SK-N-SH (cell line): ENCODE measurements around the gene AGBL1. TPM values are rescaled to one million over a fixed set of nuclear protein-coding genes. Genes with fewer than 3 reads are reported as not detected.

Experiments
- CTCF ChIA-PET: fragments of 300-600, 350-600 bp; formaldehyde crosslinking; extraction: SDS; loops from one replicate; lab custom pipeline; 2021; lab: Yijun Ruan, JAX
- POLR2A ChIA-PET: fragments of 350-600 bp; sonication (Branson Sonifier 250); formaldehyde crosslinking; extraction: SDS; loops from one replicate; lab custom pipeline; 2020; ENCODE audit warnings: antibody characterized with exemption, inconsistent platforms; lab: Yijun Ruan, JAX
- DNase-seq: peaks from one replicate; pipeline ENCODE4 v3.0.0; 2012
- H2AFZ ChIP-seq: fragments of 200-600 bp; sonication (generic); 2 replicates; pipeline ENCODE4 v1.8.1; 2016; ENCODE audit warnings: antibody characterized with exemption, mild to moderate bottlenecking, low read depth
- H3F3A ChIP-seq: fragments of 200-600 bp; sonication (generic); replicated peaks from 2 replicates; pipeline ENCODE3; 2016; ENCODE audit warnings: antibody characterized with exemption, mild to moderate bottlenecking; ENCODE audit not compliant: insufficient read depth
- H3K27ac ChIP-seq, 2 experiments: fragments of 200-500 bp in 1 of 2; fragments of 200-600 bp in 1 of 2; sonication (Bioruptor generic) in 1 of 2; sonication (generic), shearing (Covaris generic) in 1 of 2; 2 replicates each; pipeline versions ENCODE4 v1.5.1 to v1.6.1; 2014 to 2016; ENCODE audit warnings: low read depth in 2 of 2, inconsistent platforms in 1 of 2, low read length in 1 of 2, mild to moderate bottlenecking in 1 of 2, mixed read lengths in 1 of 2
- H3K27me3 ChIP-seq: fragments of 200-600 bp; sonication (generic), shearing (Covaris generic); 2 replicates; pipeline ENCODE4 v1.6.1; 2016; ENCODE audit warnings: mixed run types; ENCODE audit not compliant: insufficient read depth
- H3K36me3 ChIP-seq, 2 experiments: fragments of 200-500 bp in 1 of 2; fragments of 200-600 bp in 1 of 2; sonication (Bioruptor generic) in 1 of 2; sonication (generic) in 1 of 2; replicated peaks in 1 of 2; 2 replicates each; pipeline versions ENCODE3 to v1.5.1; 2014 to 2016; ENCODE audit warnings: low read length in 1 of 2, mild to moderate bottlenecking in 1 of 2; ENCODE audit not compliant: insufficient read depth in 2 of 2, control insufficient read depth in 1 of 2
- H3K4me1 ChIP-seq, 2 experiments: fragments of 200-500 bp in 1 of 2; fragments of 200-600 bp in 1 of 2; sonication (Bioruptor generic) in 1 of 2; sonication (generic), shearing (Covaris generic) in 1 of 2; 2 replicates each; pipeline versions ENCODE4 v1.5.1 to v1.6.1; 2014 to 2016; ENCODE audit warnings: low read depth in 1 of 2, low read length in 1 of 2, mixed run types in 1 of 2; ENCODE audit not compliant: insufficient read depth in 2 of 2, control insufficient read depth in 1 of 2
- H3K4me2 ChIP-seq: fragments of 200-600 bp; sonication (generic), shearing (Covaris generic); 2 replicates; pipeline ENCODE4 v1.6.1; 2017; ENCODE audit warnings: mixed run types
- H3K4me3 ChIP-seq, 2 experiments: fragments of 200-500 bp in 1 of 2; fragments of 200-600 bp in 1 of 2; sonication (Bioruptor generic) in 1 of 2; sonication (generic), shearing (Covaris generic) in 1 of 2; 2 replicates each; pipeline versions ENCODE4 v1.5.1 to v1.8.1; 2014 to 2016; ENCODE audit warnings: low read depth in 2 of 2, inconsistent platforms in 1 of 2, low read length in 1 of 2, mild to moderate bottlenecking in 1 of 2, mixed read lengths in 1 of 2, moderate library complexity in 1 of 2
- H3K79me2 ChIP-seq: fragments of 200-600 bp; sonication (generic); 2 replicates; pipeline ENCODE4 v1.8.1; 2017; ENCODE audit warnings: mild to moderate bottlenecking; ENCODE audit not compliant: insufficient read depth
- H3K9ac ChIP-seq: fragments of 200-600 bp; sonication (generic); 2 replicates; pipeline ENCODE4 v1.6.1; 2017; ENCODE audit warnings: mixed run types
- H3K9me2 ChIP-seq: fragments of 200-600 bp; sonication (generic); 2 replicates; pipeline ENCODE4 v1.6.1; 2017; ENCODE audit warnings: mixed run types
- H3K9me3 ChIP-seq: fragments of 200-600 bp; sonication (generic); 2 replicates; pipeline ENCODE4 v1.6.1; 2017; ENCODE audit warnings: mixed run types, mild to moderate bottlenecking, moderate library complexity
- H4K20me1 ChIP-seq: fragments of 200-600 bp; sonication (generic); 2 replicates; pipeline ENCODE4 v1.6.1; 2017; ENCODE audit warnings: mild to moderate bottlenecking, mixed run types; ENCODE audit not compliant: insufficient read depth
- CHD2 ChIP-seq: fragments of 150-350 bp; IDR thresholded peaks from 2 replicates; pipeline ENCODE4 v1.6.1; 2018; ENCODE audit warnings: low read length; ENCODE audit not compliant: partially characterized antibody
- EZH2phosphoT487 ChIP-seq: fragments of 200-600 bp; sonication (generic); IDR thresholded peaks from 2 replicates; pipeline ENCODE4 v1.6.1; 2017; ENCODE audit warnings: low read depth, mixed run types, mild to moderate bottlenecking, antibody characterized with exemption, moderate library complexity, borderline replicate concordance
- FOSL2 ChIP-seq: IDR thresholded peaks from 2 replicates; pipeline ENCODE4 v1.4.0; 2012; ENCODE audit warnings: low read depth, mild to moderate bottlenecking, moderate library complexity, borderline replicate concordance
- FOXM1 ChIP-seq: IDR thresholded peaks from 2 replicates; pipeline ENCODE4 v1.4.0; 2012; ENCODE audit warnings: low read depth, mild to moderate bottlenecking
- MAX ChIP-seq: IDR thresholded peaks from 2 replicates; pipeline ENCODE4 v1.4.0; 2012; ENCODE audit warnings: low read depth
- MEF2A ChIP-seq: IDR thresholded peaks from 2 replicates; pipeline ENCODE4 v1.4.0; 2012; ENCODE audit warnings: low read depth, borderline replicate concordance
- MXI1 ChIP-seq: IDR thresholded peaks from 2 replicates; pipeline ENCODE4 v1.6.1; 2012; ENCODE audit warnings: mild to moderate bottlenecking, low read depth, low read length, improper control_type of control experiment
- PBX3 ChIP-seq: IDR thresholded peaks from 2 replicates; pipeline ENCODE4; 2012
- POLR2AphosphoS5 ChIP-seq: IDR thresholded peaks from 2 replicates; pipeline ENCODE4 v1.6.1; 2012; ENCODE audit warnings: low read depth, low read length
- RXRA ChIP-seq: IDR thresholded peaks from 2 replicates; pipeline ENCODE4 v1.4.0; 2012; ENCODE audit warnings: low read depth, mild to moderate bottlenecking, borderline replicate concordance
- SIN3A ChIP-seq: IDR thresholded peaks from 2 replicates; pipeline ENCODE4 v1.6.1; 2012; ENCODE audit warnings: low read depth, mild to moderate bottlenecking, low read length, moderate library complexity, borderline replicate concordance
- TEAD4 ChIP-seq: IDR thresholded peaks from 2 replicates; pipeline ENCODE4 v1.4.0; 2012; ENCODE audit warnings: mild to moderate bottlenecking, borderline replicate concordance; ENCODE audit not compliant: insufficient read depth
- USF2 ChIP-seq: fragments of 150-350 bp; IDR thresholded peaks from 2 replicates; pipeline ENCODE4 v1.6.1; 2017; ENCODE audit warnings: antibody characterized with exemption, low read length, low read depth, borderline replicate concordance
- YY1 ChIP-seq: IDR thresholded peaks from 2 replicates; pipeline ENCODE4 v1.4.0; 2012; ENCODE audit warnings: low read depth, mild to moderate bottlenecking
- WGBS: methylation state at CpG from one replicate; pipeline ENCODE4 v1.1.6; 2017; ENCODE audit warnings: low lambda C conversion rate; 5-methylcytosine and 5-hydroxymethylcytosine counted together
- polyA plus RNA-seq, 3 experiments: library from polyadenylated mRNA; depleted of rRNA; stranded (reverse); fragments of >200 nt; gene quantifications; 2 replicates each; pipeline ENCODE4 v1.2.3, GENCODE V29; 2012

The AGBL1 gene
- polyA plus RNA-seq, 1 of the 3 experiments (the other 2 are of a cell fraction), result not detected

GRCh38 chr15:86042226-86042625 lies 37.4 kb upstream of the AGBL1 start (continued):
- TF ChIP-seq USF2 (no peak), MAX (no peak), POLR2AphosphoS5 (no peak), TEAD4 (no peak), MXI1 (no peak), FOXM1 (no peak), MEF2A (no peak)

- Histone ChIP-seq H3K9me2 (no peaks in the 10 kb centered on the region), H3K79me2 (no peaks in the 10 kb centered on the region), H3F3A (no peaks in the 10 kb centered on the region), H3K27me3 (no peaks in the 10 kb centered on the region), H2AFZ (no peak overlapping the region), H4K20me1 (no peaks in the 10 kb centered on the region), H3K4me3 (no peak overlapping the region), H3K4me2 (no peak overlapping the region), H3K9ac (no peak overlapping the region), H3K4me1 (no peaks in the 10 kb centered on the region), H3K27ac (no peak overlapping the region), H3K36me3 (no peaks in the 10 kb centered on the region), H3K9me3 (no peaks in the 10 kb centered on the region)
- CTCF ChIA-PET, result interaction anchor here (1.0 kb wide), 1 partner anchor 18 kb away, joined by 5 read pairs; no protein-coding TSS in a partner anchor
- POLR2A ChIA-PET, result no interaction called here
- 48% methylated on average over 1 of the region's 1 CpG for WGBS
- DNase-seq, result no peak
- TF ChIP-seq PBX3 (no peak), USF2 (no peak), RXRA (no peak), EZH2phosphoT487 (no peak), CHD2 (no peak), MEF2A (no peak), FOXM1 (no peak), POLR2AphosphoS5 (no peak), SIN3A (no peak), YY1 (no peak), FOSL2 (no peak)
Measured at GRCh38 chr15:86044981-86045380, 34.7 kb upstream of the AGBL1 start.
